H1 (cell line): ENCODE data around the gene HAUS2. TPM values are rescaled to one million over a fixed set of nuclear protein-coding genes. Genes with fewer than 3 reads are reported as not detected.

ENCODE experiments used
- CTCF ChIA-PET: fragments of 300-600 bp; sonication (Branson Sonifier 250); formaldehyde crosslinking; loops from one replicate; lab custom pipeline; 2021; ENCODE audit not compliant: partially characterized antibody; lab: Charles Lee
- POLR2A ChIA-PET: fragments of 300-600 bp; sonication (Branson Sonifier 250); formaldehyde crosslinking; loops from one replicate; lab custom pipeline; 2021; ENCODE audit warnings: inconsistent platforms; ENCODE audit not compliant: partially characterized antibody; lab: Charles Lee
- DNase-seq, 2 experiments: peaks; one replicate each; pipeline versions ENCODE4 v3.0.0 to v3.0.0-alpha.2; 2010 to 2022; ENCODE audit warnings: low spot score in 2 of 2, low read depth in 1 of 2, mixed read lengths in 1 of 2
- FAIRE-seq: peaks from 2 replicates; lab custom pipeline; 2011; peaks lifted over from hg19 to GRCh38; lab: Jason Lieb, UNC
- H2AFZ ChIP-seq: 2 replicates; pipeline ENCODE4 v1.8.1; 2012; ENCODE audit warnings: low read length, inconsistent platforms
- H2AK5ac ChIP-seq: 2 replicates; pipeline ENCODE4 v1.6.1; 2013; ENCODE audit warnings: low read depth, low read length
- H2BK120ac ChIP-seq: replicated peaks from 2 replicates; pipeline ENCODE3; 2013; ENCODE audit warnings: low read depth, low read length, inconsistent platforms
- H2BK12ac ChIP-seq: 2 replicates; pipeline ENCODE4 v1.6.1; 2013; ENCODE audit warnings: low read depth, low read length
- H2BK15ac ChIP-seq: 2 replicates; pipeline ENCODE4 v1.6.1; 2013; ENCODE audit warnings: low read length
- H2BK20ac ChIP-seq: 2 replicates; pipeline ENCODE4 v1.6.1; 2013; ENCODE audit warnings: low read length
- H2BK5ac ChIP-seq: 2 replicates; pipeline ENCODE4 v1.6.1; 2013; ENCODE audit warnings: low read depth, low read length
- H3K14ac ChIP-seq: 2 replicates; pipeline ENCODE4 v1.6.1; 2013; ENCODE audit warnings: inconsistent platforms; ENCODE audit not compliant: insufficient read length
- H3K18ac ChIP-seq: 2 replicates; pipeline ENCODE4 v1.6.1; 2013; ENCODE audit warnings: low read length; ENCODE audit errors: extremely low read depth
- H3K23ac ChIP-seq: 2 replicates; pipeline ENCODE4 v1.6.1; 2013; ENCODE audit warnings: inconsistent platforms; ENCODE audit not compliant: insufficient read length
- H3K23me2 ChIP-seq: 2 replicates; pipeline ENCODE4 v1.6.1; 2013; ENCODE audit warnings: low read depth, low read length
- H3K27ac ChIP-seq: 2 replicates; pipeline ENCODE4 v1.6.1; 2011; ENCODE audit warnings: low read depth, low read length, inconsistent platforms
- H3K27me3 ChIP-seq, 4 experiments: replicated peaks in 1 of 4; 1 replicate in 1 of 4; 2 replicates in 3 of 4; pipeline versions ENCODE4 v1.6.1 to v1.8.1; 2011 to 2013; ENCODE audit warnings: low read length in 3 of 4, mild to moderate bottlenecking in 3 of 4, inconsistent platforms in 2 of 4, mixed read lengths in 2 of 4, moderate library complexity in 1 of 4; ENCODE audit not compliant: control insufficient read depth in 3 of 4, insufficient read depth in 3 of 4; ENCODE audit errors: extremely low read depth in 1 of 4
- H3K36me3 ChIP-seq, 4 experiments: 2 replicates each; pipeline versions ENCODE4 v1.6.1 to v1.8.1; 2011 to 2013; ENCODE audit warnings: mild to moderate bottlenecking in 4 of 4, low read length in 3 of 4, moderate library complexity in 2 of 4, control low read depth in 1 of 4, inconsistent platforms in 1 of 4; ENCODE audit not compliant: insufficient read depth in 4 of 4, control insufficient read depth in 2 of 4
- H3K4ac ChIP-seq: replicated peaks from 2 replicates; pipeline ENCODE3; 2013; ENCODE audit warnings: low read length, low read depth, mixed read lengths, inconsistent platforms; ENCODE audit not compliant: insufficient read length
- H3K4me1 ChIP-seq, 4 experiments: replicated peaks in 1 of 4; 1 replicate in 1 of 4; 2 replicates in 3 of 4; pipeline versions ENCODE4 v1.6.1 to v1.8.1; 2011 to 2013; ENCODE audit warnings: low read length in 3 of 4, inconsistent platforms in 2 of 4, mixed read lengths in 1 of 4; ENCODE audit not compliant: insufficient read depth in 4 of 4, control insufficient read depth in 3 of 4
- H3K4me2 ChIP-seq, 2 experiments: 2 replicates each; pipeline versions ENCODE4 v1.6.1 to v1.8.1; 2011 to 2013; ENCODE audit warnings: low read depth in 2 of 2, low read length in 2 of 2, control low read depth in 1 of 2, inconsistent platforms in 1 of 2, mild to moderate bottlenecking in 1 of 2; ENCODE audit not compliant: insufficient read depth in 1 of 2
- H3K4me3 ChIP-seq, 4 experiments: fragments of 200-600, 300-600 bp in 1 of 4; sonication (generic), shearing (Covaris generic), sonication (Bioruptor Twin) in 1 of 4; 2 replicates each; pipeline versions ENCODE4 v1.5.1 to v1.8.1; 2011 to 2016; ENCODE audit warnings: low read length in 4 of 4, low read depth in 3 of 4, control low read depth in 2 of 4, inconsistent platforms in 2 of 4, mild to moderate bottlenecking in 2 of 4, mixed read lengths in 1 of 4, moderate library complexity in 1 of 4; ENCODE audit not compliant: insufficient read depth in 2 of 4; ENCODE audit errors: extremely low read depth in 1 of 4
- H3K56ac ChIP-seq: replicated peaks from 2 replicates; pipeline ENCODE3; 2013; ENCODE audit warnings: low read depth, mild to moderate bottlenecking, mixed read lengths, low read length, inconsistent platforms; ENCODE audit not compliant: insufficient read length
- H3K79me1 ChIP-seq: 2 replicates; pipeline ENCODE4 v1.6.1; 2013; ENCODE audit warnings: low read depth, low read length, control low read depth
- H3K79me2 ChIP-seq, 2 experiments: 2 replicates each; pipeline versions ENCODE4 v1.6.1 to v1.8.1; 2012 to 2013; ENCODE audit warnings: low read length in 2 of 2, mild to moderate bottlenecking in 2 of 2, inconsistent platforms in 1 of 2; ENCODE audit not compliant: insufficient read depth in 2 of 2, control insufficient read depth in 1 of 2
- H3K9ac ChIP-seq, 4 experiments: replicated peaks in 1 of 4; 1 replicate in 1 of 4; 2 replicates in 3 of 4; pipeline versions ENCODE4 v1.6.1 to v1.8.1; 2011 to 2013; ENCODE audit warnings: low read depth in 3 of 4, low read length in 3 of 4, control low read depth in 2 of 4, mild to moderate bottlenecking in 2 of 4, moderate library complexity in 2 of 4, inconsistent platforms in 1 of 4; ENCODE audit errors: extremely low read depth in 1 of 4
- H3K9me3 ChIP-seq, 2 experiments: 2 replicates each; pipeline versions ENCODE4 v1.6.1 to v1.8.1; 2012 to 2013; ENCODE audit warnings: mild to moderate bottlenecking in 2 of 2, moderate library complexity in 2 of 2, control low read depth in 1 of 2, inconsistent platforms in 1 of 2, low read depth in 1 of 2, low read length in 1 of 2, mixed read lengths in 1 of 2; ENCODE audit not compliant: insufficient read depth in 2 of 2
- H4K20me1 ChIP-seq, 2 experiments: replicated peaks in 1 of 2; 2 replicates each; pipeline versions ENCODE3 to v1.8.1; 2011 to 2013; ENCODE audit warnings: inconsistent platforms in 2 of 2, low read length in 2 of 2, mild to moderate bottlenecking in 1 of 2; ENCODE audit not compliant: insufficient read depth in 2 of 2, control insufficient read depth in 1 of 2
- H4K5ac ChIP-seq: 2 replicates; pipeline ENCODE4 v1.6.1; 2013; ENCODE audit warnings: low read length, low read depth, mixed read lengths, inconsistent platforms; ENCODE audit not compliant: insufficient read length
- H4K8ac ChIP-seq: 2 replicates; pipeline ENCODE4 v1.8.0; 2013; ENCODE audit warnings: mild to moderate bottlenecking, moderate library complexity, low read length, inconsistent platforms; ENCODE audit not compliant: insufficient read depth; ENCODE audit errors: extremely low read depth
- H4K91ac ChIP-seq: replicated peaks from 2 replicates; pipeline ENCODE3; 2013; ENCODE audit warnings: low read length, mixed read lengths, inconsistent platforms; ENCODE audit not compliant: insufficient read length
- CHD1 ChIP-seq: IDR thresholded peaks from 2 replicates; pipeline ENCODE4 v1.6.1; 2012; ENCODE audit warnings: low read depth, low read length, improper control_type of control experiment
- GABPA ChIP-seq: IDR thresholded peaks from 2 replicates; pipeline ENCODE4 v1.6.1; 2011; ENCODE audit warnings: mild to moderate bottlenecking, low read length, moderate library complexity, borderline replicate concordance; ENCODE audit not compliant: insufficient read depth
- GTF2F1 ChIP-seq: IDR thresholded peaks from 2 replicates; pipeline ENCODE4 v1.6.1; 2012; ENCODE audit warnings: low read depth, low read length, improper control_type of control experiment, borderline replicate concordance
- MAX ChIP-seq: IDR thresholded peaks from 2 replicates; pipeline ENCODE4 v1.6.1; 2012; ENCODE audit warnings: inconsistent platforms
- RXRA ChIP-seq: IDR thresholded peaks from 2 replicates; pipeline ENCODE4 v1.6.1; 2011; ENCODE audit warnings: low read depth, mild to moderate bottlenecking, low read length, moderate library complexity; ENCODE audit not compliant: insufficient read depth
- SUZ12 ChIP-seq: fragments of 200-600 bp; sonication (generic); IDR thresholded peaks from 2 replicates; pipeline ENCODE4 v1.6.1; 2012; ENCODE audit warnings: mild to moderate bottlenecking, inconsistent platforms, low read length, moderate library complexity, mixed read lengths
- WGBS, 2 experiments: shearing (Covaris generic) in 1 of 2; methylation state at CpG; one replicate each; pipeline versions ENCODE4 v1.1.6 to v1.1.7; 2013 to 2015; ENCODE audit warnings: low lambda C conversion rate in 2 of 2, mixed read lengths in 2 of 2, inconsistent platforms in 1 of 2, low coverage in 1 of 2, missing lambda C conversion rate in 1 of 2; ENCODE audit not compliant: insufficient replicate concordance in 2 of 2, insufficient coverage in 1 of 2, insufficient read length in 1 of 2; ENCODE audit errors: extremely low coverage in 1 of 2, missing lambda C conversion rate in 1 of 2; 5-methylcytosine and 5-hydroxymethylcytosine counted together
- polyA plus RNA-seq, 7 experiments: library from polyadenylated mRNA; depleted of rRNA in 3 of 7; stranded (reverse) in 5 of 7; unstranded in 2 of 7; fragments of >200 nt in 5 of 7; fragments of 200-250 nt in 2 of 7; gene quantifications; 1 replicate in 5 of 7; 2 replicates in 1 of 7; 4 replicates in 1 of 7; pipeline versions ENCODE4 v1.2.1 to v1.2.3, GENCODE V29; 2011 to 2013; ENCODE audit warnings: missing spikeins in 2 of 7, mixed read lengths in 2 of 7
- total RNA-seq: library from RNA; stranded (reverse); fragmentation: NEBNext Ultra II Directional; extraction: Animal tissue kit (Norgen Biotek cat#: 25700); gene quantifications from 2 replicates; pipeline ENCODE4 v1.2.1, GENCODE V29; 2021

HAUS2 gene
- total and polyA plus RNA-seq, 2 of the 8 experiments (the other 6 are each of a cell fraction or from before 2014, with no cell fraction given), result 12.1 to 33.5 TPM

GRCh38 chr15:42590619-42591237 lies 42.1 kb downstream of the HAUS2 start:
- H2AFZ ChIP-seq, result no peak overlapping the region
- H3K4me3 ChIP-seq, result no peak overlapping the region
- H4K5ac ChIP-seq, result no peak overlapping the region
- no peak overlapping the region for H4K8ac ChIP-seq
- no peaks in the 10 kb centered on the region for H3K79me1 ChIP-seq
- no peak overlapping the region for H4K91ac ChIP-seq
- no peak overlapping the region for H3K18ac ChIP-seq
- DNase-seq, result no peak
- H3K27me3 ChIP-seq, result no peaks in the 10 kb centered on the region
- no peaks in the 10 kb centered on the region; a peak in 1 of 8 replicates for H3K36me3 ChIP-seq
- H2AK5ac ChIP-seq, result no peak overlapping the region
- H2BK120ac ChIP-seq, result no peak overlapping the region
- H2BK12ac ChIP-seq, result no peak overlapping the region
- H3K23me2 ChIP-seq, result no peaks in the 10 kb centered on the region
- no peak overlapping the region for H2BK20ac ChIP-seq
- H3K27ac ChIP-seq, result no peak overlapping the region
- CTCF ChIA-PET, result interaction anchor here (1.4 to 3.2 kb wide), 12 partner anchors 9 to 445 kb away, joined by 4 to 28 read pairs (median 8); partner anchors contain the start of gene STARD9
- no peak overlapping the region for H3K4me2 ChIP-seq
- FAIRE-seq, result no peak
- POLR2A ChIA-PET, result interaction anchor here (0.6 to 2.4 kb wide), 3 partner anchors 9 to 444 kb away, joined by 3 to 13 read pairs (median 3); no protein-coding TSS in a partner anchor
- H3K79me2 ChIP-seq, result no peaks in the 10 kb centered on the region
- no peak overlapping the region for H3K4ac ChIP-seq
- H3K56ac ChIP-seq, result no peak overlapping the region
- no peaks in the 10 kb centered on the region for H4K20me1 ChIP-seq
- no peak overlapping the region for H3K23ac ChIP-seq
- no peak overlapping the region for H2BK5ac ChIP-seq
- no peak overlapping the region for H3K14ac ChIP-seq
- peaks cover 0 to 4% (median under 1%) of the 10 kb centered on the region in 4 experiments; a peak in 2 of 7 replicates for H3K4me1 ChIP-seq
- H3K9ac ChIP-seq, result no peak overlapping the region
- H2BK15ac ChIP-seq, result no peak overlapping the region
- 92% methylated on average over 5 of the region's 5 CpGs; no CpG with 5 or more reads in 1 of the 2 experiments for WGBS, 2 experiments
- TF ChIP-seq RXRA, result no peak
- TF ChIP-seq SUZ12, result no peak
- TF ChIP-seq GTF2F1, result no peak
- no peak for TF ChIP-seq GABPA
- no peak for TF ChIP-seq MAX
- no peak for TF ChIP-seq CHD1
- H3K9me3 ChIP-seq, result no peaks in the 10 kb centered on the region
